Measurements from ENCODE around the gene CTSA.
"Not testable (repeated sequence)": the region's sequence is repeated elsewhere in the genome, so short reads cannot be mapped to it uniquely, and the experiment has no call there.

CTSA gene

GRCh38 chr20:45918182-45918737 lies 27.1 kb downstream of the CTSA start:
- DNase-seq (ENCODE audit: low read depth), result no peak

- DNase-seq (ENCODE audit: low read depth), result no peak
Measured at GRCh38 chr20:45918779-45919537, 27.8 kb downstream of the CTSA start.

GRCh38 chr20:45919542-45920399 lies 28.6 kb downstream of the CTSA start:
- DNase-seq (ENCODE audit: low read depth), result no peak

- DNase-seq (ENCODE audit: low read depth), result no peak
Measured at GRCh38 chr20:45920462-45921336, 29.6 kb downstream of the CTSA start.

- DNase-seq (ENCODE audit: low read depth), result no peak
Measured at GRCh38 chr20:45921337-45922189, 30.4 kb downstream of the CTSA start.

- no peak for DNase-seq (ENCODE audit: low read depth)
Measured at GRCh38 chr20:45924391-45925261, 33.5 kb downstream of the CTSA start.

GRCh38 chr20:45925821-45926506 lies 34.8 kb downstream of the CTSA start:
- no peak for DNase-seq (ENCODE audit: low read depth)

GRCh38 chr20:45926731-45927070 lies 35.6 kb downstream of the CTSA start:
- DNase-seq (ENCODE audit: low read depth), result no peak

- no peak for DNase-seq (ENCODE audit: low read depth)
Measured at GRCh38 chr20:45927071-45927878, 36.1 kb downstream of the CTSA start.

GRCh38 chr20:45931680-45932079 lies 40.5 kb downstream of the CTSA start:
- not testable (repeated sequence) for DNase-seq (ENCODE audit: low read depth)

GRCh38 chr20:45933266-45934045 lies 42.3 kb downstream of the CTSA start:
- peak; percentile 31 for DNase-seq (ENCODE audit: low read depth)

- DNase-seq (ENCODE audit: low read depth), result no peak
Measured at GRCh38 chr20:45934046-45934585, 43.0 kb downstream of the CTSA start.

GRCh38 chr20:45934586-45935415 lies 43.7 kb downstream of the CTSA start, which contains the start of gene PCIF1:
Gene PCIF1, plus strand, starts transcription at chr20:45934683. Its CDS starts 4,317 bp downstream, at chr20:45939000.
- peak; percentile 96 for DNase-seq (ENCODE audit: low read depth)

GRCh38 chr20:45935416-45936046 lies 44.4 kb downstream of the CTSA start:
- DNase-seq (ENCODE audit: low read depth), result no peak

GRCh38 chr20:45937765-45938164 lies 46.6 kb downstream of the CTSA start:
- no peak for DNase-seq (ENCODE audit: low read depth)

Measured in stimulated activated CD4-positive, alpha-beta T cell treated with anti-CD3 and anti-CD28 coated beads, Interleukin-2, amount 100 ng/mL, for 4 hours (primary cell).